Central memory CD8-positive, alpha-beta T cell (primary cell): ENCODE results near the gene TRIM13.

ENCODE experiments used
- ATAC-seq: fragments of 150-1000 bp; cut with Tn5 transposase; replicated peaks from 2 replicates; pipeline ENCODE4 v1.10.0; 2022; ENCODE audit warnings: mild to moderate bottlenecking, moderate FRiP score, moderate number of reproducible peaks; ENCODE audit not compliant: poor library complexity, severe bottlenecking; ENCODE audit errors: extremely low read depth
- DNase-seq, 2 donors: peaks; one replicate each; pipeline ENCODE4 v3.0.0; 2021; ENCODE audit warnings: low spot score in 2 of 2
- H3K27ac Mint-ChIP-seq: one replicate; pipeline ENCODE4 v1.8.0; 2022; ENCODE audit warnings: low read depth, mild to moderate bottlenecking, moderate library complexity, mixed read lengths
- H3K27me3 Mint-ChIP-seq: one replicate; pipeline ENCODE4 v1.8.0; 2022; ENCODE audit warnings: mixed read lengths
- H3K36me3 Mint-ChIP-seq: one replicate; pipeline ENCODE4 v1.8.0; 2022; ENCODE audit warnings: mild to moderate bottlenecking, moderate library complexity, mixed read lengths; ENCODE audit not compliant: insufficient read depth
- H3K4me1 Mint-ChIP-seq: one replicate; pipeline ENCODE4 v1.8.0; 2022; ENCODE audit warnings: mixed read lengths
- H3K4me3 Mint-ChIP-seq: one replicate; pipeline ENCODE4 v1.8.0; 2022; ENCODE audit warnings: mild to moderate bottlenecking, moderate library complexity, mixed read lengths
- H3K9me3 Mint-ChIP-seq: one replicate; pipeline ENCODE4 v1.8.0; 2022; ENCODE audit warnings: mixed read lengths

The TRIM13 gene

GRCh38 chr13:50006426-50007135 is 9.7 kb downstream of the TRIM13 start:
- no peak for DNase-seq

GRCh38 chr13:50011461-50011860 is 14.6 kb downstream of the TRIM13 start:
- no peak overlapping the region for H3K4me3 Mint-ChIP-seq
- DNase-seq (no peak), ATAC-seq (no peak)
- H3K9me3 Mint-ChIP-seq: no peaks in the 10 kb centered on the region
- H3K27me3 Mint-ChIP-seq: no peaks in the 10 kb centered on the region
- peaks cover 33% of the 10 kb centered on the region for H3K4me1 Mint-ChIP-seq
- no peak overlapping the region for H3K27ac Mint-ChIP-seq
- peaks cover 30% of the 10 kb centered on the region for H3K36me3 Mint-ChIP-seq

More at GRCh38 chr13:50006426-50007135, 9.7 kb downstream of the TRIM13 start:
- no peak for ATAC-seq
- Mint-ChIP-seq H3K27ac (peak overlapping the region; percentile 30), H3K4me3 (peak overlapping the region; percentile 10), H3K36me3 (peaks cover 36% of the 10 kb centered on the region), H3K9me3 (no peaks in the 10 kb centered on the region), H3K27me3 (no peaks in the 10 kb centered on the region), H3K4me1 (peaks cover 38% of the 10 kb centered on the region)

DNA sequence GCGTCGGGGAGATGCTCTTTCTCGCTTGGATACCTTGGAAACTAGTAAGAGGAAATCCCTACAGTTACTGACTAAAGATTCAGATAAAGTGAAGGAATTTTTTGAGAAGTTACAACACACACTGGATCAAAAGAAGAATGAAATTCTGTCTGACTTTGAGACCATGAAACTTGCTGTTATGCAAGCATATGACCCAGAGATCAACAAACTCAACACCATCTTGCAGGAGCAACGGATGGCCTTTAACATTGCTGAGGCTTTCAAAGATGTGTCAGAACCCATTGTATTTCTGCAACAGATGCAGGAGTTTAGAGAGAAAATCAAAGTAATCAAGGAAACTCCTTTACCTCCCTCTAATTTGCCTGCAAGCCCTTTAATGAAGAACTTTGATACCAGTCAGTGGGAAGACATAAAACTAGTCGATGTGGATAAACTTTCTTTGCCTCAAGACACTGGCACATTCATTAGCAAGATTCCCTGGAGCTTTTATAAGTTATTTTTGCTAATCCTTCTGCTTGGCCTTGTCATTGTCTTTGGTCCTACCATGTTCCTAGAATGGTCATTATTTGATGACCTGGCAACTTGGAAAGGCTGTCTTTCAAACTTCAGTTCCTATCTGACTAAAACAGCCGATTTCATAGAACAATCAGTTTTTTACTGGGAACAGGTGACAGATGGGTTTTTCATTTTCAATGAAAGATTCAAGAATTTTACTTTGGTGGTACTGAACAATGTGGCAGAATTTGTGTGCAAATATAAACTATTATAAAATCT is 15.7 kb downstream of the TRIM13 start:
- peaks cover 35% of the 10 kb centered on the region for H3K4me1 Mint-ChIP-seq
- DNase-seq: no peak
- no peaks in the 10 kb centered on the region for H3K9me3 Mint-ChIP-seq
- H3K27me3 Mint-ChIP-seq: no peaks in the 10 kb centered on the region
- no peak overlapping the region for H3K27ac Mint-ChIP-seq
- no peak for ATAC-seq
- no peak overlapping the region for H3K4me3 Mint-ChIP-seq
- peaks cover 26% of the 10 kb centered on the region for H3K36me3 Mint-ChIP-seq

DNA sequence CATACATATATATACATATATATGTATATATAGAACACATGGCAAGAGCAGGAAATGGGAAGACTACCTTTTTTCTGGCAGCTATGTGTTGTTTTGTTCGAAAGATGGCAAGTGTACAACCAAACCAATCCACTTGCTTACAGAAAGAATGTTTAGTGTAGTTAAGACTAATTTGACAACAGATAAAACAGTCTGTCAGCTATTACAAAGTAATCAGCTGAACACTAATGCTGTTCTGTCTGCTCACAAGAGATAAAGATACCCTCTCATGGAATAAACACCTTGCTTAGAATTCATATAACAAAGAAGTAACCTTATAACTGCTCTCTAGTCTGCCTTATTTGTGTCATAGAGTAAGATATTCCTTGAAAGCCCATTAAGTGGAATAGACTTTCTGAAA is 17.5 kb downstream of the TRIM13 start:
- H3K9me3 Mint-ChIP-seq: no peaks in the 10 kb centered on the region
- no peak overlapping the region for H3K4me3 Mint-ChIP-seq
- ATAC-seq (no peak), DNase-seq (no peak)
- H3K27me3 Mint-ChIP-seq: no peaks in the 10 kb centered on the region
- peaks cover 40% of the 10 kb centered on the region for H3K4me1 Mint-ChIP-seq
- H3K36me3 Mint-ChIP-seq: peaks cover 27% of the 10 kb centered on the region
- H3K27ac Mint-ChIP-seq: no peak overlapping the region

- Mint-ChIP-seq H3K4me1 (peaks cover 39% of the 10 kb centered on the region), H3K9me3 (no peaks in the 10 kb centered on the region), H3K27me3 (no peaks in the 10 kb centered on the region), H3K36me3 (peaks cover 25% of the 10 kb centered on the region), H3K27ac (peak within 1 kb of the TSS; percentile 22), H3K4me3 (no peak within 1 kb of the TSS)
- DNase-seq (no peak), ATAC-seq (no peak)
These were observed 18.4 kb downstream of the TRIM13 start, which contains the start of gene KCNRG for GRCh38 chr13:50015258-50015657. TSS of gene KCNRG (plus strand) at chr13:50015444. CDS start at chr13:50015494, 50 bp downstream.

GRCh38 chr13:50015750-50016149 is 18.9 kb downstream of the TRIM13 start:
- Mint-ChIP-seq H3K9me3 (no peaks in the 10 kb centered on the region), H3K27ac (peak overlapping the region; percentile 22), H3K4me3 (no peak overlapping the region), H3K36me3 (peaks cover 27% of the 10 kb centered on the region), H3K27me3 (no peaks in the 10 kb centered on the region), H3K4me1 (peaks cover 35% of the 10 kb centered on the region)
- no peak for DNase-seq
- no peak for ATAC-seq

- ATAC-seq: no peak
- Mint-ChIP-seq H3K4me1 (peaks cover 29% of the 10 kb centered on the region), H3K4me3 (no peak overlapping the region), H3K36me3 (peaks cover 26% of the 10 kb centered on the region), H3K9me3 (no peaks in the 10 kb centered on the region), H3K27ac (peak overlapping the region; percentile 38), H3K27me3 (no peaks in the 10 kb centered on the region)
- DNase-seq: no peak
These were observed 19.6 kb downstream of the TRIM13 start for GRCh38 chr13:50016444-50016843.

- DNase-seq (no peak), ATAC-seq (no peak)
- Mint-ChIP-seq H3K4me1 (peaks cover 28% of the 10 kb centered on the region), H3K4me3 (no peak overlapping the region), H3K27me3 (no peaks in the 10 kb centered on the region), H3K27ac (no peak overlapping the region), H3K36me3 (peaks cover 17% of the 10 kb centered on the region), H3K9me3 (no peaks in the 10 kb centered on the region)
These were observed 21.0 kb downstream of the TRIM13 start for GRCh38 chr13:50017819-50018218.

GRCh38 chr13:50025436-50025835 is 28.6 kb downstream of the TRIM13 start:
- H3K9me3 Mint-ChIP-seq: no peaks in the 10 kb centered on the region
- no peaks in the 10 kb centered on the region for H3K4me1 Mint-ChIP-seq
- H3K27ac Mint-ChIP-seq: no peak overlapping the region
- no peaks in the 10 kb centered on the region for H3K27me3 Mint-ChIP-seq
- DNase-seq (no peak), ATAC-seq (no peak)
- no peak overlapping the region for H3K4me3 Mint-ChIP-seq
- H3K36me3 Mint-ChIP-seq: peaks cover 14% of the 10 kb centered on the region

DNA sequence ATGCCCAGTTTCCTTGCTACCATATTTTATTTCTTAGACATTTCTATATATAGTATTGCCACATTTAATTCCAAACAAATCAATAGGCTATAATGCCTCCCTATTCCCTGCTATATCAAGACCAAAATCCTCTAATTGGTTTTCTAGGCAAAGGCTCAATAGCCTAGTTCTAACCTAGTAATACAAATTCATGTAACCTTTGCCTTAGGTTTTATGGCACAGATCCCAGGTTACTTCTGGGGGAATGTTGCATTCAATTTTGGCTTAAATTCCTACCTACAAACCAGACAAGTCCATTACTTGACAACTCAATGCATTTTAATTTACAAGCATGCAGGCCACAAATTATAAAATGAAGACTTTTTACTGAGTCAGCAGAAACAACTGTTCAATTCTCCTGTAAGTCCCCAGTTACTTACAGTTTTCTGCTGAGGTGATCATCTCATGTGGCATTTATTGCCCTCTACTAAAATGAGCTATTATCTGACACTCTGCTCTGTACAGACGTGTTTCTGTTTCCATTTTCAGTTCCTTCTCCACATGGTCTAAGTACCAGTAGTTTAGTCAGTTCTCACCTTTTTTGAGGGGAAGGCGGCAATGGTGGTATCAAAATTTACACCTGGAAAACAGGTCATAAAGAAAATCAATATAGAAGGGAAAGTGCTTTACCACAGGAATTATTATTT is 30.1 kb downstream of the TRIM13 start:
- no peaks in the 10 kb centered on the region for H3K4me1 Mint-ChIP-seq
- H3K4me3 Mint-ChIP-seq: no peak overlapping the region
- H3K27ac Mint-ChIP-seq: peak overlapping the region; percentile 45
- ATAC-seq: no peak
- H3K27me3 Mint-ChIP-seq: no peaks in the 10 kb centered on the region
- no peak for DNase-seq
- no peaks in the 10 kb centered on the region for H3K9me3 Mint-ChIP-seq
- H3K36me3 Mint-ChIP-seq: peaks cover 10% of the 10 kb centered on the region

DNA sequence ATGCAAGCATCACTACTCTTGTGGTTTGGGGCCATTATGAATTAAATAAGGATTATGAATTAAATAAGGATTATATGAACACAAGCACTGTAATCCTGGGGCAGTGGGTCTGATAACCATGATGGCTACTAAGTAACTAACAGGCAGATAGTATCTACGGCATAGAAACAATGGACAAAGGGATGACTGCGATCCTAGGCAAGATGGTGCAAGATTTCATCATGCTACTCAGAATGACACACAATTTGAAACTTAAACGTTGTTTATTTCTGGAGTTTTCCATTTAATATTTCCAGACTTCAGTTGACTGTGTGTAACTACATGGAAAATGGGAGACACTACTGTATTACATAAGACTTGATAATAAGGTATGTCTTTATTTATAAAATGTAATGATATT is 33.5 kb downstream of the TRIM13 start:
- Mint-ChIP-seq H3K27me3 (no peaks in the 10 kb centered on the region), H3K9me3 (no peaks in the 10 kb centered on the region), H3K27ac (no peak overlapping the region), H3K4me1 (no peaks in the 10 kb centered on the region), H3K36me3 (no peaks in the 10 kb centered on the region), H3K4me3 (no peak overlapping the region)
- no peak for ATAC-seq
- DNase-seq: no peak

DNA sequence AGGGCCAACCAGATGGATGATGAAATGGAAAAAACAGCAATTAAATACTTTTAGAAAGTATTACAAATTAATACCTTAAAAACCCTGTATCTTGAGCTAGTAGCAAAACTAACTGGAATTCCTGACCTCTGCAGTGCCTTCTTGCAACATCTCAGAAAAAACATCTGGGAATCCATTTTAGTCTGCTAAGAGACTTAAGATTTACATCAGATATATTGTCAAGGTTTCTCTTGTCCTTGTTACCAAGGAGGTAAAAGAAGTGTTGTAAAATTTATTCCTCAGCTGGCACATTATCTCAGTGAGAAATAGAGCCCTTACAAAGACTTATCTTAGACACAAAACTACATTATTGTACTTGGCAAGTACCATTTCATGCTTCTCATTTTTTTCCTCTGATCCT is 36.9 kb downstream of the TRIM13 start:
- Mint-ChIP-seq H3K27ac (no peak overlapping the region), H3K4me3 (no peak overlapping the region), H3K36me3 (peaks cover 4% of the 10 kb centered on the region), H3K27me3 (no peaks in the 10 kb centered on the region), H3K4me1 (no peaks in the 10 kb centered on the region), H3K9me3 (no peaks in the 10 kb centered on the region)
- DNase-seq (no peak), ATAC-seq (no peak)
